GM12892 (cell line): ENCODE results near the gene C1orf116.

ENCODE experiments used
- POLR2A ChIP-seq: IDR thresholded peaks from 2 replicates; pipeline ENCODE4 v1.6.1; 2011; ENCODE audit warnings: low read depth, low read length, control low read depth
- POLR2AphosphoS5 ChIP-seq: IDR thresholded peaks from 2 replicates; pipeline ENCODE4 v1.6.1; 2011; ENCODE audit warnings: low read depth, low read length, control low read depth
- TAF1 ChIP-seq: IDR thresholded peaks from 2 replicates; pipeline ENCODE4 v1.6.1; 2011; ENCODE audit warnings: low read depth, mild to moderate bottlenecking, control low read depth, low read length, borderline replicate concordance

GRCh38 chr1:207000651-207001291 is 31.8 kb downstream of the C1orf116 start:
- no peak for TF ChIP-seq TAF1
- no peak for TF ChIP-seq POLR2AphosphoS5
- no peak for TF ChIP-seq POLR2A
